Sigmoid colon (tissue), 3 donors: ENCODE measurements around the gene RIMBP2.

ENCODE experiments used
- CTCF ChIP-seq, 4 experiments: fragments of 450-650 bp in 3 of 4; fragments of 200-600 bp in 1 of 4; IDR thresholded peaks; one replicate each; pipeline ENCODE4 v1.5.1; 2016 to 2019; ENCODE audit warnings: antibody characterized with exemption in 4 of 4, mild to moderate bottlenecking in 3 of 4, moderate library complexity in 2 of 4
- POLR2A ChIP-seq, 2 donors: fragments of 450-650 bp; IDR thresholded peaks; one replicate each; pipeline ENCODE4 v1.6.1; 2016; ENCODE audit warnings: antibody characterized with exemption in 2 of 2, mild to moderate bottlenecking in 2 of 2, moderate library complexity in 2 of 2

GRCh38 chr12:130398100-130398848 lies 317.8 kb downstream of the RIMBP2 start:
- no peak for TF ChIP-seq CTCF (IDR thresholded peaks at IDR 0.05)
- TF ChIP-seq POLR2A (IDR thresholded peaks at IDR 0.05) = no peak
